Kidney epithelial cell (primary cell): Measurements from ENCODE around the gene PTPA. TPM values are rescaled to one million over a fixed set of nuclear protein-coding genes. Genes with fewer than 3 reads are reported as not detected.
"Not testable (repeated sequence)": the region's sequence is repeated elsewhere in the genome, so short reads cannot be mapped to it uniquely, and the experiment has no call there.

ENCODE experiments used
- DNase-seq: peaks from one replicate; pipeline ENCODE4 v3.0.0-alpha.2; 2010; ENCODE audit warnings: low read depth
- H3K27me3 ChIP-seq: 2 replicates; pipeline ENCODE4 v1.6.0; 2011; ENCODE audit warnings: low read length; ENCODE audit not compliant: control insufficient read depth, insufficient read depth
- H3K36me3 ChIP-seq: 2 replicates; pipeline ENCODE4 v1.5.1; 2011; ENCODE audit warnings: low read length; ENCODE audit not compliant: control insufficient read depth, insufficient read depth
- H3K4me3 ChIP-seq: 2 replicates; pipeline ENCODE4 v1.5.1; 2011; ENCODE audit warnings: low read depth, mild to moderate bottlenecking, control low read depth, low read length
- total RNA-seq: library from RNA; depleted of rRNA; stranded (reverse); fragments of >200 nt; gene quantifications from 2 replicates; pipeline ENCODE4 v1.2.3, GENCODE V29; 2015
- TF ChIP-seq, protein P1 (sequence below): IDR thresholded peaks from 2 replicates; pipeline ENCODE4 v1.5.1; 2011; ENCODE audit warnings: mild to moderate bottlenecking, moderate library complexity, low read length, control low read depth, inconsistent platforms; ENCODE audit not compliant: insufficient read depth, poor library complexity, severe bottlenecking

Gene PTPA
- total RNA-seq, 1 donor from 2014 or later, result 167 TPM

DNA sequence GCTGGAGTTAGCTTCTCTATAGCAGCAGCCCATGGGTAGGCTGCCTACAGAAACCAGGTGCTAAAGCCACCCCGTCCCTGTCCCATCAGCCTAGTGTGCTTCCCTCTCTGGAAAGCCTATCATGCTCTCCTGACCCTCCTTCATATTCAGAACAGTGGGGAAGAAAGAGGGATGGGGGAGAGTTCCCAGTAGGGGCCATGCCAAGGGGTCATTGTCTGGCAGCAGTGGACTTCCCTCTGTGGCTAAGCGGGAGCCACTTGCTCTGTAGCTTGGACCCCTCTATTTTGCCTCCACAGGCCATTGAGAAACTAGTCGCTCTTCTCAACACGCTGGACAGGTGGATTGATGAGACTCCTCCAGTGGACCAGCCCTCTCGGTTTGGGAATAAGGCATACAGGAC, 17.5 kb downstream of the PTPA start:
- H3K4me3 ChIP-seq, result no peak overlapping the region
- TF ChIP-seq, protein P1, sequence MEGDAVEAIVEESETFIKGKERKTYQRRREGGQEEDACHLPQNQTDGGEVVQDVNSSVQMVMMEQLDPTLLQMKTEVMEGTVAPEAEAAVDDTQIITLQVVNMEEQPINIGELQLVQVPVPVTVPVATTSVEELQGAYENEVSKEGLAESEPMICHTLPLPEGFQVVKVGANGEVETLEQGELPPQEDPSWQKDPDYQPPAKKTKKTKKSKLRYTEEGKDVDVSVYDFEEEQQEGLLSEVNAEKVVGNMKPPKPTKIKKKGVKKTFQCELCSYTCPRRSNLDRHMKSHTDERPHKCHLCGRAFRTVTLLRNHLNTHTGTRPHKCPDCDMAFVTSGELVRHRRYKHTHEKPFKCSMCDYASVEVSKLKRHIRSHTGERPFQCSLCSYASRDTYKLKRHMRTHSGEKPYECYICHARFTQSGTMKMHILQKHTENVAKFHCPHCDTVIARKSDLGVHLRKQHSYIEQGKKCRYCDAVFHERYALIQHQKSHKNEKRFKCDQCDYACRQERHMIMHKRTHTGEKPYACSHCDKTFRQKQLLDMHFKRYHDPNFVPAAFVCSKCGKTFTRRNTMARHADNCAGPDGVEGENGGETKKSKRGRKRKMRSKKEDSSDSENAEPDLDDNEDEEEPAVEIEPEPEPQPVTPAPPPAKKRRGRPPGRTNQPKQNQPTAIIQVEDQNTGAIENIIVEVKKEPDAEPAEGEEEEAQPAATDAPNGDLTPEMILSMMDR, result no peak
- no peaks in the 10 kb centered on the region for H3K36me3 ChIP-seq
- H3K27me3 ChIP-seq, result no peaks in the 10 kb centered on the region
- DNase-seq, result no peak

DNA sequence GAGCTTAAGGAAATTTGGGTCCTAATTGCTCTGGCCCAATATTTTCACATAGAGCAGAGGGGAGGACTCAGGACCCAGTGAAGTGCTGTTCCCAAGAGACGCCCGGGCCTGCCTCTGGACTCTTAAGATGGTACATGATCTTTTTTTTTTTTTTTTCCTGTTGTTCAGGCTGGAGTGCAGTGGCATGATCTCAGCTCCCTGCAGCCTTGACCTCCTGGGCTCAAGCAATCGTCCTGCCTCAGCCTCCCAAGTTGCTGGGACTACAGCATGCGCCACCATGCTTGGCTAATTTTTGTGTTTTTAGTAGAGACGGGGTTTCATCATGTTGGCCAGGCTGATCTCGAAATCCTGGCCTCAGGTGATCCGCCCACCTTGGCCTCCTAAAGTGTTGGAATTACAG, 19.1 kb downstream of the PTPA start:
- DNase-seq, H3K36me3 ChIP-seq, H3K4me3 ChIP-seq, H3K27me3 ChIP-seq: not testable (repeated sequence)

DNA sequence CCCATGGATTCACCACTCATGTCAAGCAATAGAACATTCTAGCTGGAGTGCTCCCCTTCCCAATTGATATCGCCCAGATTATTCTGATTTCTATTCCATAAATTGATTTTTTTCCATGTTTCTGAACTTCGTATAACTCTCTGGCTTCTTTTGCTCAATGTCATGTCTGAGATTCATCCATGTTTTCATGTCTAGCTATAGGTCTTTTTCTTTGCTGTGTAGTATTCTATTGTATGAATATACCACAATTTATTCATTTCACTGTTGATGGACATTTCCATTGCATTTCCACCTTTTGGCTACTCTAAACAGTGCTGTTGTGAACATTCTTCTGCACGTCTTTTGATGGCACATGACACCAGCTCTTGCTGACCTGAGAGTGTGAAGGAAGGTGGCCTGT, 19.6 kb downstream of the PTPA start:
- no peak for DNase-seq
- H3K36me3 ChIP-seq, result no peaks in the 10 kb centered on the region
- H3K27me3 ChIP-seq, result no peaks in the 10 kb centered on the region
- no peak overlapping the region for H3K4me3 ChIP-seq
- TF ChIP-seq, protein P1, result no peak

DNA sequence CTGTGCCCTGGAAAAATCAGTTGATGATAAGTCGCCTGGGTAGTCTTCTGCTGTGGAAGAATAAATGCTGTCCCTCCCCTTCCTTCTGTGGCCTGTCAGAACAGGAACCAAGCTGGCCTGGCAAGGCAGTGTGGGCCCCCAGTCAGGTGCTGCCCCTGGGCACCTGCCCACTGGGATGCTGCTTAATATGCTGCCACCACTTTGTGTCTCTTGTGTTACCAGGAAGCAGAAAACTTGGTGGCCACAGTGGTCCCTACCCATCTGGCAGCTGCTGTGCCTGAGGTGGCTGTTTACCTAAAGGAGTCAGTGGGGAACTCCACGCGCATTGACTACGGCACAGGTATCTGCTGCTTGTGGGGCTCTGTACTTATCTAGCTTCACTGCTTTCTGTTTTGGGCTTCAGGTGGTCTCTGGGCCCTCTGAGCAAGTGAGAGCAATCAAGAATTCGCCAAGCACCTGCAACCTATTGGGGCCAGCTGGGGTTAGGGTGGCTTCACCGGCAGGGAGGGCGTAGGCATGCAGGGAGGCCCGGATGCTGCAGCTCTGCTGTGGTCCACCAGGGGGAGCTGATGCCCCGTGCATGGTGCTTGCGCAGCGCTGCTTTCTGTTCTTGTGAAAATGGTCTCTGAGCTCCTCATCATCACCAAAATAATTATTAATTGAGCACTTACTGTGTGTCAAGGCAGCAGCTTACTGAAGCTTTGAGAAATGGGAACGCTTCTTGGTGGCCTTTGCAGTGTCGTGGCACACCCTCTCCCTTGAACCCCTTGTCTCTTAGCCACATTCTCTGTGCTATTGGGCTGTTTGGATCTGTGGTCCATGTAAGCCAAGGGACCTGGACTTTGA, 20.3 kb downstream of the PTPA start:
- DNase-seq, result no peak
- no peak overlapping the region for H3K4me3 ChIP-seq
- no peaks in the 10 kb centered on the region for H3K27me3 ChIP-seq
- TF ChIP-seq, protein P1, result peak; percentile 99
- H3K36me3 ChIP-seq, result no peaks in the 10 kb centered on the region

DNA sequence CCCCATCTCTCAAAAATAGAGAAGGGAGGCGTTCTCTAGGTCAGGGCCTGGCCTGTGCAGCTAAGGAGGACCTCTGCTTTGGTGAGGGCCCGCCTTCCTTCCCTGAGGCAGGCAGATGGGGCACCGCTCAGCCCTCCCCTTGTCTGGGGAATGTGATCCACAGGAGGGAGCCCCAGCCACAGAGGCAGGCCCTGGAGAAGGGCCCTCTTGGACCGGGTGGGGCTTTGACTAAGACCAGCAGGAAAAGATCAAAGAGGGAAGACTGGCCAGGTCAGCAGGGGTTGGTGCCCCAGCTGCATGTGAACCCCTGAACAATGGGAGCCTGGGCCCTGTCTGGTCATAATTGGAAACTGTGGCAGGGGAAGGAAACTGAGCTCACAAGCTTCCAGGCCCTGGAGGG, 21.9 kb downstream of the PTPA start:
- H3K27me3 ChIP-seq, result no peaks in the 10 kb centered on the region
- TF ChIP-seq, protein P1, result no peak
- DNase-seq, result no peak
- H3K4me3 ChIP-seq, result no peak overlapping the region
- no peaks in the 10 kb centered on the region for H3K36me3 ChIP-seq

DNA sequence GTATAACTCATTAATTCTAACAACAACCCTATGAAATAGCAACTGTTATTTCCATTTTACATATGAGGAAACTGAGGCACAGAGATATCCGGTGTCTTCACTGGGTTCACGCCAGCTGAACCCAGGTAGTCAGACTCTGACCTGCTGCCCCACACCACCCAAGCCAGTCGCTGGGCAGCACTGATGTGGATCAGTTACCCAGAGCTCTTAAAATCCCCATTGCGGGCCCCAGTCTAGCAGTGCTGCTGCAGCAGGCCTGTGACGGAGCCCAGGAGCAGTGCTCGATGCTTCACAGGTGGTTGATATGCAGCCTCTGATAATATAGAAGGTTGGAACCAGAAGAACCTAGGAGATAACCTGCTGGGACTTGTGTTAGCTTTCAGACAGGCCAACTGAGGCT, 24.3 kb downstream of the PTPA start:
- no peak overlapping the region for H3K4me3 ChIP-seq
- no peaks in the 10 kb centered on the region for H3K27me3 ChIP-seq
- no peak for DNase-seq
- H3K36me3 ChIP-seq, result no peaks in the 10 kb centered on the region
- TF ChIP-seq, protein P1, result no peak
